MCF 10A (cell line): ENCODE results near the gene GLMN. TPM values are rescaled to one million over a fixed set of nuclear protein-coding genes. Genes with fewer than 3 reads are reported as not detected.

Experiments
- BruUV-seq: library from RNA; stranded (reverse); fragments of 400-500 nt; replicated peaks from 2 replicates; lab custom pipeline; 2021; lab: Mats Ljungman, UMichigan
- CTCF ChIA-PET: fragments of 300-600 bp; sonication (Branson Sonifier 250); formaldehyde crosslinking; extraction: SDS; loops from one replicate; lab custom pipeline; 2021; ENCODE audit warnings: antibody characterized with exemption, inconsistent platforms; lab: Yijun Ruan, JAX
- POLR2A ChIA-PET: fragments of 300-600, 350-650 bp; sonication (Branson Sonifier 250); formaldehyde crosslinking; extraction: SDS; loops from one replicate; lab custom pipeline; 2020; ENCODE audit warnings: antibody characterized with exemption, inconsistent platforms; lab: Yijun Ruan, JAX
- DNase-seq: peaks from one replicate; pipeline ENCODE4 v3.0.0-alpha.2; 2018; ENCODE audit not compliant: unreplicated experiment
- H3K27ac Mint-ChIP-seq: one replicate; pipeline ENCODE4 v1.8.0; 2022; ENCODE audit warnings: mild to moderate bottlenecking, low read depth, mixed read lengths; ENCODE audit not compliant: unreplicated experiment
- H3K27me3 Mint-ChIP-seq: one replicate; pipeline ENCODE4 v1.8.0; 2022; ENCODE audit warnings: mixed read lengths; ENCODE audit not compliant: insufficient read depth, unreplicated experiment
- H3K36me3 Mint-ChIP-seq: one replicate; pipeline ENCODE4 v1.8.0; 2022; ENCODE audit warnings: mild to moderate bottlenecking, moderate library complexity, mixed read lengths; ENCODE audit not compliant: insufficient read depth, unreplicated experiment
- H3K4me1 Mint-ChIP-seq: one replicate; pipeline ENCODE4 v1.8.0; 2022; ENCODE audit warnings: mixed read lengths; ENCODE audit not compliant: insufficient read depth, unreplicated experiment
- H3K4me3 Mint-ChIP-seq: one replicate; pipeline ENCODE4 v1.8.0; 2022; ENCODE audit warnings: mild to moderate bottlenecking, moderate library complexity, mixed read lengths; ENCODE audit not compliant: unreplicated experiment
- H3K9me3 Mint-ChIP-seq: one replicate; pipeline ENCODE4 v1.8.0; 2022; ENCODE audit warnings: mixed read lengths; ENCODE audit not compliant: unreplicated experiment
- CTCF ChIP-seq: fragments of 200-600 bp; IDR thresholded peaks from one replicate; pipeline ENCODE4 v1.8.0; 2022; ENCODE audit warnings: antibody characterized with exemption, mild to moderate bottlenecking; ENCODE audit not compliant: unreplicated experiment
- intact Hi-C: fragments of 100-400 bp; cut with micrococcal nuclease; formaldehyde crosslinking; loops from 2 replicates; pipeline ENCODE4 v1.14.1; 2022
- total RNA-seq: library from RNA; stranded (reverse); gene quantifications from 2 replicates; pipeline ENCODE4 v1.2.3, GENCODE V29; 2022

The GLMN gene
- total RNA-seq, 1 experiment from 2014 or later, result 10.1 TPM

- Mint-ChIP-seq H3K4me1 (peaks cover 13% of the 10 kb centered on the region), H3K9me3 (peaks cover 11% of the 10 kb centered on the region), H3K27me3 (no peaks in the 10 kb centered on the region), H3K4me3 (no peak overlapping the region), H3K27ac (no peak overlapping the region), H3K36me3 (peaks cover 56% of the 10 kb centered on the region)
- intact Hi-C loops, result no loop called here
- no peak for TF ChIP-seq CTCF
- ChIA-PET POLR2A (interaction anchor here (0.7 to 1.0 kb wide), 2 partner anchors 10 to 18 kb away, joined by 3 read pairs; no protein-coding TSS in a partner anchor), CTCF (interaction anchor here (3.7 kb wide), 1 partner anchor 18 kb away, joined by 14 read pairs; no protein-coding TSS in a partner anchor)
- no peak for DNase-seq
- no TSS peak for BruUV-seq
Measured at GRCh38 chr1:92327794-92328193, 29.0 kb upstream of the GLMN start.

DNA sequence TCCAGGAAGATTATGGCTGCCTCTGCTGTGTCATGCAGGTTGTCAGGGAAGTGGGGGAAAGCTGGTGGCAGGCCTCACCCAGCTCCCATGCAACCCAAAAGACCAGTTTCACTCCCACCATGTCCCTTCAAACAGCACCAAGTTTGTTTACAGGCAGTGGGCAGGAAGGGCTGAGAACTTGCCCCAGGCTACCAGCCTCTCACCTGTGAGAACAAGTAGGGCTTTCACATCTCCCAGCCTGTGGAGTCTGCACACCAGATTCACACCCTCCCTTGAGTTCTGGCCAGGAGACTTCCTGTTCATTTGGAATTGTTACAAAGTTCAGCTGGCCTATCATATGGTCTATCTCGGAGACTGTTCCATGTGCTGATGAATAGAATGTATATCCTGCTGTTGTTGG is 27.9 kb upstream of the GLMN start:
- ChIA-PET POLR2A (no interaction called here), CTCF (interaction anchor here (3.7 kb wide), 1 partner anchor 17 kb away, joined by 14 read pairs; no protein-coding TSS in a partner anchor)
- intact Hi-C loops, result no loop called here
- Mint-ChIP-seq H3K4me1 (peaks cover 7% of the 10 kb centered on the region), H3K9me3 (peaks cover 11% of the 10 kb centered on the region), H3K27me3 (no peaks in the 10 kb centered on the region), H3K4me3 (no peak overlapping the region), H3K36me3 (peaks cover 66% of the 10 kb centered on the region), H3K27ac (no peak overlapping the region)
- DNase-seq, result peak; percentile 74
- no TSS peak for BruUV-seq
- no peak for TF ChIP-seq CTCF

GRCh38 chr1:92324784-92325183 is 26.0 kb upstream of the GLMN start:
- Mint-ChIP-seq H3K4me3 (no peak overlapping the region), H3K27ac (no peak overlapping the region), H3K4me1 (no peaks in the 10 kb centered on the region), H3K36me3 (peaks cover 59% of the 10 kb centered on the region), H3K27me3 (no peaks in the 10 kb centered on the region), H3K9me3 (peaks cover 11% of the 10 kb centered on the region)
- intact Hi-C loops, result no loop called here
- DNase-seq, result no peak
- BruUV-seq, result no TSS peak
- CTCF ChIA-PET, result no interaction called here
- TF ChIP-seq CTCF, result no peak
- POLR2A ChIA-PET, result no interaction called here

DNA sequence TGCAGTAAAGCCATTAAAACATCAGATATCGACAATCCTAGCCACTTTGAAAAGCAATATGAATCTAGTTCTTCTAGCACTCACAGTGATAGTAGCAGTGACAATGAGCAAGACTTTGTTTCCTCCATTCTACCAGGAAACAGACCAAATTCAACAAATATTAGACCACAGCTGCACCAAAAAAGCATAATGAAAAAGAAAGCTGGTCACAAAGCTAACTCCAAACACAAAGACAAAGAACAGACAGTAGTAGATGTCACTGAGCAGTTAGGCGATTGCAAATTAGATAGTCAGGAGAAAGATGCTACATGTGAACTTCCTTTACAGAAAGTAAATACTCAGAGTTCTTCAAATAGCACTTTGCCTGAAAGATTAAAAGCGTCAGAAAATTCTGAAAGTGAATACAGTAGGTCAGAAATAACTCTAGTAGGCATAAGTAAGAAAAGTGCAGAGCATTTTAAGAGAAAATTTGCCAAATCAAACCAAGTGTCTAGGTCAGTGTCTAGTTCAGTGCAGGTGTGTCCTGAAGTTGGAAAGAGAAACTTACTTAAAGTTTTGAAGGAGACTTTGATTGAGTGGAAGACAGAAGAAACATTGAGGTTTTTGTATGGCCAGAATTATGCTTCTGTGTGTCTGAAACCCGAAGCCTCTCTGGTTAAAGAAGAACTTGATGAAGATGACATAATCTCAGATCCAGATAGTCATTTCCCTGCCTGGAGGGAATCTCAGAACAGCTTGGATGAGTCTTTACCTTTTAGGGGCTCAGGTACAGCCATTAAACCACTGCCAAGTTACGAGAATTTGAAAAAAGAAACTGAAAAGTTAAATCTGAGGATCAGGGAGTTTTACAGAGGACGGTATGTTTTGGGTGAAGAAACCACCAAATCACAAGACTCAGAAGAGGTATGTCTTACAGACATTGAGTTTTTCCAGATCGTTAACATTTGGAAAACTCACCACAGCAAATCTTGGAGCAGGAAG is 25.0 kb upstream of the GLMN start:
- TSS peak; percentile 48 for BruUV-seq
- CTCF ChIA-PET, result interaction anchor here (0.7 kb wide), 1 partner anchor 379 kb away, joined by 3 read pairs; no protein-coding TSS in a partner anchor
- POLR2A ChIA-PET, result interaction anchor here (1.5 kb wide), 1 partner anchor 23 kb away, joined by 4 read pairs; no protein-coding TSS in a partner anchor
- no peak for TF ChIP-seq CTCF
- DNase-seq, result no peak
- Mint-ChIP-seq H3K36me3 (peaks cover 59% of the 10 kb centered on the region), H3K9me3 (peaks cover 11% of the 10 kb centered on the region), H3K27ac (no peak overlapping the region), H3K27me3 (no peaks in the 10 kb centered on the region), H3K4me1 (no peaks in the 10 kb centered on the region), H3K4me3 (no peak overlapping the region)
- intact Hi-C loops, result no loop called here
